GM19324 (cell line): ENCODE results near the gene PCDHGC3.

Experiments used
- ATAC-seq: cut with Tn5 transposase; IDR thresholded peaks from one replicate; pipeline ENCODE4 v1.9.1; 2021; ENCODE audit warnings: mild to moderate bottlenecking, moderate library complexity; ENCODE audit not compliant: unreplicated experiment, low FRiP score

PCDHGC3 gene

DNA sequence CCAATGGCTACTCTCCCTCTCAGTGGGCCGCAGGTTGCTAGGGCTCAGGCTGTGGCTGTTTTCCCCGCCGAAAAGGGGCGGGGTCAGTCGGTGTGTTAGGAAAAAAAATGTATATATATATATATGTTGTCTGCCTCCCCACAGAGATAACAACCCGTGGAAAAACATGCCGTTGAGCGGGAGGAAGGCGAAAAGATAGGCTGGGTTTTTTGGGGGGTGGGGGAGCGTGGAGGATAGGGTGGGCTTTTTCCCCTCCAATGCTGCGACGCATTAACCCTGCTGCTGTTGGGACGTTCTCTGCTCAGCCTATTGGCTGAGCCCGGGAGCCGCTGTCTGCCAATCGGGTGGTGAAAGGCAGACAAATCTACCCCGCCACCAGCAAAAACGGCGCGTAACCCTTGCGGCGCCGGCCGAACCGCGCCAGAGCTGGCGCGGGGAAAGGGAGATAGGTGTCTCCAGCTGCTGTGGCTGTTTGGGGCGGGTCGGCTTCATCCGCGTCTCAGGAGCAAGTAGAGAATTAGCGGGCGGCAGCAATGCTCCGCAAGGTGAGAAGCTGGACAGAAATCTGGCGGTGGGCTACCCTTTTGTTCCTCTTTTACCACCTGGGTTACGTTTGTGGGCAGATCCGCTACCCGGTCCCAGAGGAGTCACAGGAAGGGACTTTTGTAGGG is 9.0 kb downstream of the PCDHGC3 start, which contains the start of gene PCDHGC4:
PCDHGC4 (plus strand) TSS at position 390 of the 671 bp plus-strand sequence; CDS start at position 534, 144 bp downstream.
- ATAC-seq: no peak

DNA sequence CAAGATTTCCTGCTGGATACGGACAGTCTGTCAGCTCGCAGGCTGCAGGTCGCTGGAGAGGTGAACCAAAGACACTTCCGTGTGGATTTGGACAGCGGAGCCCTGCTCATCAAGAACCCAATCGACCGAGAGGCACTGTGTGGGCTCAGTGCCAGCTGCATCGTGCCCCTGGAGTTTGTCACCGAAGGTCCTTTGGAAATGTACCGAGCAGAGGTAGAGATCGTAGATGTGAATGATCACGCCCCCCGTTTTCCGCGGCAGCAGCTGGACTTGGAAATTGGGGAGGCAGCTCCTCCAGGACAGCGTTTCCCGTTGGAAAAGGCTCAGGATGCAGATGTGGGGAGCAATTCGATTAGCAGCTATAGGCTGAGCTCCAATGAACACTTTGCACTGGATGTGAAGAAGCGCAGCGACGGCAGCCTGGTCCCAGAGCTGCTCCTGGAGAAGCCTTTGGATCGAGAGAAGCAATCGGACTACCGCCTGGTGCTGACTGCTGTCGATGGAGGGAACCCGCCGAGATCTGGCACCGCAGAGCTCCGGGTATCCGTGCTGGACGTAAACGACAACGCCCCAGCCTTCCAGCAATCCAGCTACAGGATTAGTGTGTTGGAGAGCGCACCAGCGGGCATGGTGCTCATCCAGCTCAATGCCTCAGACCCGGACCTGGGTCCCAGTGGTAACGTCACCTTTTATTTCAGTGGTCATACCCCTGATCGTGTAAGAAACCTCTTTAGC is 9.7 kb downstream of the PCDHGC3 start:
- no peak for ATAC-seq

DNA sequence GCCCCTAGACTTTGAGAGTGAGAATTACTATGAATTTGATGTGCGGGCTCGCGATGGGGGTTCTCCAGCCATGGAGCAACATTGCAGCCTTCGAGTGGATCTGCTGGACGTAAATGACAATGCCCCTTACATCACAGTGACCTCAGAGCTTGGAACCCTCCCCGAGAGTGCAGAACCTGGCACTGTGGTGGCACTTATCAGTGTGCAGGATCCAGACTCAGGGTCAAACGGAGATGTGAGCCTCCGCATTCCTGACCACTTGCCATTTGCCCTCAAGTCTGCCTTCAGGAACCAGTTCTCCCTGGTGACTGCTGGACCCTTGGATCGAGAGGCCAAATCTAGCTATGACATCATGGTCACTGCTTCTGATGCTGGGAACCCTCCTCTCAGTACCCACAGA is 10.3 kb downstream of the PCDHGC3 start:
- no peak for ATAC-seq

DNA sequence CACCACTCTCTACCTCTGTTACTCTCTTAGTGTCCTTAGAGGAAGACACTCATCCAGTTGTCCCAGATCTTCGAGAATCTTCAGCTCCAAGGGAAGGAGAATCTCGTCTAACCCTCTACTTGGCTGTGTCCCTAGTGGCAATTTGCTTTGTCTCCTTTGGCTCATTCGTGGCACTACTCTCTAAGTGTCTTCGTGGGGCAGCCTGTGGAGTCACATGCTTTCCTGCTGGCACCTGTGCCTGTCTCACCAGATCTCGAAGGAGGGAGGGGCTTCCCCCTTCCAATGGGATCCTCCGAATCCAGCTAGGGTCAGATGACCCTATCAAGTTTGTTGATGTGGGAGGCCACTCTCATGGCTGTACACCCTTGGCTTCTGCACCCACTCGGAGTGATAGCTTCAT is 11.4 kb downstream of the PCDHGC3 start:
- no peak for ATAC-seq

DNA sequence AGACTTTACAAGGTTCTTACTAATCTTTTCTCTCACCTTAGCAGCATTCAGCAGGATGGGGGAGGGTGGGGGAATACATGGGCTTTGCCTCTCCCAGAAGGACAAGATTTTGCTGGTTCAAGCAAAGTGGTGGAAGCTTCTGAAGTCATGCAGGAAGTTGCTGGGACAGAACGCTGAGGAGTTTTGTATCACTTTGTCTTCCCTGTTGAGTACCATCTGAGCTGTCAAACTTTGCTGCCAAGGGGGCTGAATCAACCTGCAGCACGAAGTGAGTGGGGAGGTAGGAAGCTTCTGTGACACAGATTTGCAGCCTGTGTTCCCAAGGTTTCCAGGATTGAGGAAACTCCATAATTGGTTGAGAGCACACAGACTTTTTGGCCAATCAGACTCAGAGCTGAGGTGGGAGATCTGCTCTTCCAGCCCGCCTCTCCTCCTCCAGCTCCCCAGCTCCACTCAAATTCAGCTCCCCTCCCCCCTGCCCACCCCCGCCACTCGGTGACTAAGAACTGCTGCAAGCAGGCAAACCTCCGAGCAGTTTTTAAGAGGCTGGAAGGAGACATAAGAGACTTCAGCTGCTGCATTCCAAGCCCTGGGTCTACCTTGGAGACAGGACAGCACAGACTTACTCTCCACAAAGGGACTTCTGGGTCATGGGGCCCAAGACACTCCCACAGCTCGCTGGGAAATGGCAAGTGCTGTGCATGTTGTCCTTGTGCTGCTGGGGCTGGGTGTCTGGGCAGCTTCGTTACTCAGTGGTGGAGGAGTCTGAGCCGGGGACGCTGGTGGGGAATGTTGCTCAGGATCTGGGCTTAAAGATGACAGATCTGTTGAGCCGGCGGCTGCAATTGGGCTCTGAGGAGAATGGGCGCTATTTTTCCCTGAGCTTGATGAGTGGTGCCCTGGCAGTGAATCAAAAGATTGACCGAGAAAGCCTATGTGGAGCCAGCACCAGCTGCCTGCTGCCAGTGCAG is 13.1 kb downstream of the PCDHGC3 start, which contains the start of gene PCDHGC5:
PCDHGC5 (plus strand) TSS at position 491 of the 971 bp plus-strand sequence; CDS start at position 651, 160 bp downstream.
- no peak for ATAC-seq

DNA sequence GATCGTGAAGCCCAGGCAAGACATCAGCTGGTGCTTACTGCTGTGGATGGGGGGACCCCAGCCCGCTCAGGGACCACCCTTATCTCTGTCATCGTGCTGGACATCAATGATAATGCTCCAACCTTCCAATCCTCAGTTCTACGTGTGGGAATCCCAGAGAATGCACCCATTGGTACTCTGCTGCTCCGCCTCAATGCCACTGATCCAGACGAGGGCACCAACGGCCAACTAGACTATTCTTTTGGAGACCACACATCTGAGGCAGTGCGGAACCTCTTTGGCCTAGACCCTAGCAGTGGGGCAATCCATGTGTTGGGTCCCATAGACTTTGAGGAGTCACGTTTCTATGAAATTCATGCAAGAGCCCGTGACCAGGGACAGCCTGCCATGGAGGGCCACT is 14.1 kb downstream of the PCDHGC3 start:
- ATAC-seq: no peak

DNA sequence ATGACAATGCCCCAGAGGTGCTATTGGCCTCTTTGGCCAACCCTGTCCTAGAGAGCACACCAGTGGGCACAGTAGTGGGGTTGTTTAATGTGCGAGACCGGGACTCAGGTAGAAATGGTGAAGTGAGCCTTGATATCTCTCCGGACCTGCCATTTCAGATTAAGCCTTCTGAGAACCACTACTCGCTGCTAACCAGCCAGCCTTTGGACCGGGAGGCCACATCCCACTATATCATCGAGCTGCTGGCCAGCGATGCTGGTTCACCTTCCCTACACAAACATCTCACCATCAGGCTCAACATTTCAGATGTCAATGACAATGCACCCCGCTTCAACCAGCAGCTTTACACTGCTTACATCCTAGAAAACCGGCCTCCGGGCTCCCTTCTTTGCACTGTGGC is 14.5 kb downstream of the PCDHGC3 start:
- no peak for ATAC-seq

- no peak for ATAC-seq
Measured at GRCh38 chr5:141490771-141491170, 15.0 kb downstream of the PCDHGC3 start.

GRCh38 chr5:141491323-141492167 is 15.8 kb downstream of the PCDHGC3 start:
- ATAC-seq: peak; percentile 28

GRCh38 chr5:141492168-141492885 is 16.6 kb downstream of the PCDHGC3 start:
- peak; percentile 64 for ATAC-seq

- ATAC-seq: no peak
Measured at GRCh38 chr5:141493500-141494422, 18.0 kb downstream of the PCDHGC3 start.

GRCh38 chr5:141494761-141495452 is 19.1 kb downstream of the PCDHGC3 start:
- ATAC-seq: no peak

GRCh38 chr5:141495453-141495811 is 19.7 kb downstream of the PCDHGC3 start:
- no peak for ATAC-seq

DNA sequence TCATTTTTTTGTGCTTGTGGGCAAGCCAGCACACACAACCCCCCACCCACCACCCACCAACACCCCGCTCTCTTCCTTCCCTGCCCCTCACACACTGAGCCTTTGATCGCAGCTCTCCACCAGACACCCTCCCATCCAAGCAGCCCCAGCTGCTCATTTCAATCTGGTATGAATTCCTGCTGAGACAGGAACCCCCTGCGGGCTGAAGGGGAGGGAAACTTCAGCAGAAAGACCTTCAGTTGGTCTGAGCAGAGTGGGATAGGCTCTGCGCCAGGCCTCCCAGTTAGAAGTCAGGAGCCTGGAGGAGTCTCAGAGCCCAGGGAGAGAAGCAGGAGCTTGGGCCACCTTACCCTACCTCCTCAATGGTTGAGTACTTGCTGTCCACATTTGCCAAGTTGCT is 20.3 kb downstream of the PCDHGC3 start:
- no peak for ATAC-seq

DNA sequence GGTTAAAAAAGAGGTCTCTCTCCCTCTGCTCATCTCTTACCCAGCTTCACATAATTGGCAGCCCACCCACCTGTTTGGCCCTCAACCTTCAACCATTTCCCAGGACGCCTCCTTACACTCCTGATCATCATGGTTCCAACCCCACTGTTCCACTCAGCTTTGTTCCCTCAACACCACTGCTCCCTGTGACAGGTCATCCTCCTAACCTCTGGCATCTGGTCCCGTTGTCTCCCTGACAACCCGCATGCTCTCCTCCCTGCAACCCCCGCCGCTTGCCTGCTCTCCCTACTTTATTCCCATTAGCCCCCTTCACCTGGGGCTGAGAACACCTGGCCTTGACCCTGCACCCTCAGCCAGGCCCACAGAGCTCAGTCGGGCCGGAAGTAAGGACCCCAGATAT is 26.0 kb downstream of the PCDHGC3 start:
- no peak for ATAC-seq

- no peak for ATAC-seq
Measured at GRCh38 chr5:141503681-141504080, 27.9 kb downstream of the PCDHGC3 start.

DNA sequence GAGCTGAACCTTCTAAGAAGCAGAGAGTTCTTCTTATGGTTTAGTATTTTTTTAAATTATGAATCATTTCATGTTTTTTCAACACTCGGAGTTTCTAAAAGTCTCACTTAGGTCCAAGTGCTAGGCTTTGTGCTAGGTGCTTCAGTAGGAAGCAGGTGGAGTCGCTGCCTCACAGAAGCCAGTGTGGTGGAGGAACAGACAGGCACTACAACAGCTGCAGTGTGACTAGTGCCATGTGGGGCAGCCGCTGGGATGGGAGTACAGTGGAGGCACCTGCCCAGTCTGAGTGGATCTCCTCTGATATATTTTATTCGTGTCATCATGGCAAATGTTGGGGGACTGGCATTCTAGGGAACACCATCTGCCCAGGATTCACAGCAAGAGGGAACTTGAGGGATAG is 28.4 kb downstream of the PCDHGC3 start:
- ATAC-seq: no peak
